ENCODE results near the gene TIPARP. TPM values are rescaled to one million over a fixed set of nuclear protein-coding genes. Genes with fewer than 3 reads are reported as not detected.

The TIPARP gene
- total RNA-seq, 1 donor from 2014 or later, result 31.3 TPM

GRCh38 chr3:156716105-156716862 is 41.9 kb downstream of the TIPARP start:
- ChIA-PET POLR2A (no interaction called here), CTCF (no interaction called here)
- H3K4me1 Mint-ChIP-seq, result no peaks in the 10 kb centered on the region
- H3K36me3 Mint-ChIP-seq (ENCODE audit: low read depth), result peaks cover 2% of the 10 kb centered on the region
- TF ChIP-seq CTCF (IDR thresholded peaks at IDR 0.05), result no peak
- no peak overlapping the region for H3K4me3 Mint-ChIP-seq
- H3K9me3 Mint-ChIP-seq, result no peaks in the 10 kb centered on the region
- intact Hi-C loops (cut with micrococcal nuclease), result no loop called here
- DNase-seq (no peak), ATAC-seq (ENCODE audit: low read depth) (no peak)
- no peak overlapping the region for H3K27ac Mint-ChIP-seq
- no peaks in the 10 kb centered on the region for H3K27me3 Mint-ChIP-seq

GRCh38 chr3:156718622-156719306 is 44.4 kb downstream of the TIPARP start:
- intact Hi-C loops (cut with micrococcal nuclease), result no loop called here
- no peak for TF ChIP-seq CTCF (IDR thresholded peaks at IDR 0.05)
- CTCF ChIA-PET, result no interaction called here
- H3K36me3 Mint-ChIP-seq (ENCODE audit: low read depth), result peaks cover 2% of the 10 kb centered on the region
- no peak overlapping the region for H3K27ac Mint-ChIP-seq
- DNase-seq, result no peak
- no peak overlapping the region for H3K4me3 Mint-ChIP-seq
- H3K27me3 Mint-ChIP-seq, result no peaks in the 10 kb centered on the region
- POLR2A ChIA-PET, result no interaction called here
- no peaks in the 10 kb centered on the region for H3K4me1 Mint-ChIP-seq
- no peak for ATAC-seq (ENCODE audit: low read depth)
- no peaks in the 10 kb centered on the region for H3K9me3 Mint-ChIP-seq

DNA sequence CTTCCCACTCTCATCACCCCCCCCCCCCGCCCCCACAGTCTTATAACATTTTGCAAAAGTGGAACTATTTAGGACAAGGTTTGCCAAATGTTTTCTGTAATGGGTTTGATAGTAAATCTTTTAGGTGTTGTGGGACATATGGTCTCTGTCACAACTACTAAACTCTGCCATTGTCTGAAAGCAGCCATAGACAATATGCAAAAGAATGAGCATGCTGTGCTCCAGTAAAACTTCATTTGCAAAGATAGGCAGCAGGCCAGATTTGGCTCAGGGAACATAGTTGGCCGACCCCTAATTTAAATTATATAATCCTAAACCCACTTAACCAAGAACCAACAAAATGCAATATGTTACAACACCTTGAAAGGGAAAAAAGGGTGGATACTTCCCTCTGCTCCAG is 46.4 kb downstream of the TIPARP start:
- Mint-ChIP-seq H3K4me3 (no peak overlapping the region), H3K36me3 (ENCODE audit: low read depth) (no peaks in the 10 kb centered on the region), H3K27me3 (no peaks in the 10 kb centered on the region), H3K4me1 (no peaks in the 10 kb centered on the region), H3K9me3 (no peaks in the 10 kb centered on the region), H3K27ac (no peak overlapping the region)
- ChIA-PET CTCF (no interaction called here), POLR2A (interaction anchor here (0.7 kb wide), 2 partner anchors 384 to 385 kb away, joined by 4 read pairs; no protein-coding TSS in a partner anchor)
- no peak for DNase-seq
- TF ChIP-seq CTCF (IDR thresholded peaks at IDR 0.05), result no peak
- no peak for ATAC-seq (ENCODE audit: low read depth)
- intact Hi-C loops (cut with micrococcal nuclease), result no loop called here

- ATAC-seq (ENCODE audit: low read depth) (no peak), DNase-seq (no peak)
- Mint-ChIP-seq H3K4me3 (no peak overlapping the region), H3K4me1 (no peaks in the 10 kb centered on the region), H3K27me3 (no peaks in the 10 kb centered on the region), H3K36me3 (ENCODE audit: low read depth) (no peaks in the 10 kb centered on the region), H3K9me3 (no peaks in the 10 kb centered on the region), H3K27ac (no peak overlapping the region)
- no peak for TF ChIP-seq CTCF (IDR thresholded peaks at IDR 0.05)
- POLR2A ChIA-PET, result no interaction called here
- CTCF ChIA-PET, result no interaction called here
- intact Hi-C loops (cut with micrococcal nuclease), result no loop called here
Observed at GRCh38 chr3:156721687-156722618, 47.6 kb downstream of the TIPARP start.

GRCh38 chr3:156723182-156723619 is 48.8 kb downstream of the TIPARP start:
- no peak for ATAC-seq (ENCODE audit: low read depth)
- Mint-ChIP-seq H3K9me3 (no peaks in the 10 kb centered on the region), H3K4me1 (peaks cover 6% of the 10 kb centered on the region), H3K36me3 (ENCODE audit: low read depth) (no peaks in the 10 kb centered on the region), H3K4me3 (no peak overlapping the region), H3K27ac (no peak overlapping the region), H3K27me3 (no peaks in the 10 kb centered on the region)
- CTCF ChIA-PET, result no interaction called here
- intact Hi-C loops (cut with micrococcal nuclease), result no loop called here
- POLR2A ChIA-PET, result no interaction called here
- no peak for DNase-seq
- no peak for TF ChIP-seq CTCF (IDR thresholded peaks at IDR 0.05)

Data from activated B cell treated with CpG ODN at 0.5 μM for 24 hours (primary cell).